ENCODE results near the gene SNAI1. TPM values are rescaled to one million over a fixed set of nuclear protein-coding genes. Genes with fewer than 3 reads are reported as not detected.

Gene SNAI1
- total RNA-seq (3.7 TPM), polyA plus RNA-seq (ENCODE audit: insufficient read depth, low read depth, low replicate concordance) (4.5 TPM)
- long read RNA-seq, donor 1, partial matches to known transcripts = 8 of 9 reads
- long read RNA-seq, donor 1, other reads (novel, unspliced or antisense) = 0 of 9 reads
- long read RNA-seq, donor 2, partial matches to known transcripts = 0 of 4 reads
- long read RNA-seq, donor 2, other reads (novel, unspliced or antisense) = 0 of 4 reads
- long read RNA-seq, donor 3 = 0 reads
- long read RNA-seq, donor 4, partial matches to known transcripts = 0 of 1 reads
- long read RNA-seq, donor 4, other reads (novel, unspliced or antisense) = 0 of 1 reads
- long read RNA-seq, donor 5 = 0 reads
- long read RNA-seq, donor 6 = 0 reads
- long read RNA-seq, donor 7, partial matches to known transcripts = 0 of 2 reads
- long read RNA-seq, donor 7, other reads (novel, unspliced or antisense) = 1 of 2 reads
- long read RNA-seq, donor 8, partial matches to known transcripts = 12 of 14 reads
- long read RNA-seq, donor 8, other reads (novel, unspliced or antisense) = 0 of 14 reads
- long read RNA-seq, donor 9, transcript SNAI1-201 (3 exons, 1,686 nt) = major isoform, 5 of 5 reads
- long read RNA-seq, donor 9, partial matches to known transcripts = 0 of 5 reads
- long read RNA-seq, donor 9, other reads (novel, unspliced or antisense) = 0 of 5 reads
- long read RNA-seq, donor 10, partial matches to known transcripts = 0 of 4 reads
- long read RNA-seq, donor 10, other reads (novel, unspliced or antisense) = 0 of 4 reads

- intact Hi-C loops (cut with DNase I) = loop anchor here (5.0 kb wide), 1 partner anchor 85 kb away; no protein-coding TSS in a partner anchor
- Histone ChIP-seq H3K27me3 (ENCODE audit: control insufficient read depth, insufficient read depth, low read length) (no peaks in the 10 kb centered on the region), H3K27ac (ENCODE audit: low read depth in 2 of 2, low read length in 2 of 2) (peak within 1 kb of the TSS; percentile 65 to 71), H3K4me1 (ENCODE audit: control insufficient read depth in 2 of 3, insufficient read depth in 2 of 3, low read depth in 1 of 3, low read length in 3 of 3) (peaks cover 0 to 7% (median 0%) of the 10 kb centered on the region in 3 donors), H3K9ac (ENCODE audit: low read length in 3 of 3) (peak within 1 kb of the TSS; percentile 56 to 76 (median 71)), H3K9me3 (ENCODE audit: control insufficient read depth in 2 of 3, insufficient read depth in 1 of 3, low read length in 3 of 3) (no peaks in the 10 kb centered on the region), H3K36me3 (ENCODE audit: control insufficient read depth in 2 of 3, insufficient read depth in 3 of 3, low read length in 3 of 3) (no peaks in the 10 kb centered on the region), H3K4me3 (ENCODE audit: low read length in 3 of 3) (peak within 1 kb of the TSS; percentile 59 to 70 (median 63))
- DNase-seq = peak; percentile 91 to 96 (median 94)
- TF ChIP-seq, protein P1, sequence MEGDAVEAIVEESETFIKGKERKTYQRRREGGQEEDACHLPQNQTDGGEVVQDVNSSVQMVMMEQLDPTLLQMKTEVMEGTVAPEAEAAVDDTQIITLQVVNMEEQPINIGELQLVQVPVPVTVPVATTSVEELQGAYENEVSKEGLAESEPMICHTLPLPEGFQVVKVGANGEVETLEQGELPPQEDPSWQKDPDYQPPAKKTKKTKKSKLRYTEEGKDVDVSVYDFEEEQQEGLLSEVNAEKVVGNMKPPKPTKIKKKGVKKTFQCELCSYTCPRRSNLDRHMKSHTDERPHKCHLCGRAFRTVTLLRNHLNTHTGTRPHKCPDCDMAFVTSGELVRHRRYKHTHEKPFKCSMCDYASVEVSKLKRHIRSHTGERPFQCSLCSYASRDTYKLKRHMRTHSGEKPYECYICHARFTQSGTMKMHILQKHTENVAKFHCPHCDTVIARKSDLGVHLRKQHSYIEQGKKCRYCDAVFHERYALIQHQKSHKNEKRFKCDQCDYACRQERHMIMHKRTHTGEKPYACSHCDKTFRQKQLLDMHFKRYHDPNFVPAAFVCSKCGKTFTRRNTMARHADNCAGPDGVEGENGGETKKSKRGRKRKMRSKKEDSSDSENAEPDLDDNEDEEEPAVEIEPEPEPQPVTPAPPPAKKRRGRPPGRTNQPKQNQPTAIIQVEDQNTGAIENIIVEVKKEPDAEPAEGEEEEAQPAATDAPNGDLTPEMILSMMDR (IDR thresholded peaks at IDR 0.05; ENCODE audit: borderline replicate concordance, extremely low read depth, insufficient read depth) = peak; percentile 4
- FAIRE-seq = no peak
Observed at GRCh38 chr20:49982346-49983122, at the start of gene SNAI1. TSS of gene SNAI1 (plus strand) at chr20:49982980. CDS start at chr20:49983060, 80 bp downstream.

DNA sequence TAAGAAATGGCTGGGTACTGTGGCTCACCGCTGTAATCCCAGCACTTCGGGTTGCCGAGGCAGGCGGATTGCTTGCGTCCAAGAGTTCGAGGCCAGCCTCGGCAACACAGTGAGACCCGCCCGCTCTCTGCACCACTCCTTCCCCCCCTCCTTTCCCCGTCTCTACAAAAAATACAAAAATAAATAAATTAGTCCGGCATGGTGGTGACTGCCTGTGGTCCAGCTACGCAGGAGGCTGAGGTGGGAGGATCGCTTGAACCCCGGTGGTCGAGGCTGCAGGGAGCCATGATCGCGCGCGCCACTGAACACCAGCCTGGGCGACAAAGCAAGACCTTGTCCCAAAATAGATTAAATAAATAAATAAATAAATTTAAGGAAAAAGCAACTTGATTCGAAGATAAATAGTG lies 47.0 kb upstream of the SNAI1 start:
- TF ChIP-seq, protein P1 (IDR thresholded peaks at IDR 0.05; ENCODE audit: borderline replicate concordance, extremely low read depth, insufficient read depth) = no peak
- Histone ChIP-seq H3K27ac (ENCODE audit: low read depth in 2 of 2, low read length in 2 of 2) (peak overlapping the region; percentile 51 to 78), H3K36me3 (ENCODE audit: control insufficient read depth in 2 of 3, insufficient read depth in 3 of 3, low read length in 3 of 3) (peaks cover 0 to 3% (median 0%) of the 10 kb centered on the region in 3 donors), H3K27me3 (ENCODE audit: control insufficient read depth, insufficient read depth, low read length) (no peaks in the 10 kb centered on the region), H3K9me3 (ENCODE audit: control insufficient read depth in 2 of 3, insufficient read depth in 1 of 3, low read length in 3 of 3) (no peaks in the 10 kb centered on the region), H3K4me3 (ENCODE audit: low read length in 3 of 3) (peak overlapping the region; percentile 60 to 98 (median 69)), H3K4me1 (ENCODE audit: control insufficient read depth in 2 of 3, insufficient read depth in 2 of 3, low read depth in 1 of 3, low read length in 3 of 3) (peaks cover 0 to 24% (median 7%) of the 10 kb centered on the region in 3 donors), H3K9ac (ENCODE audit: low read length in 3 of 3) (peak overlapping the region; percentile 13 to 47 (median 46))
- no peak for FAIRE-seq
- peak in 1 of 5 donors; percentile 85 for DNase-seq
- intact Hi-C loops (cut with DNase I) = no loop called here

GRCh38 chr20:49936153-49937026 lies 46.4 kb upstream of the SNAI1 start, which contains the start of gene RNF114:
TSS of gene RNF114 (plus strand) at chr20:49936397. CDS start at chr20:49936413, 16 bp downstream.
- FAIRE-seq = no peak

More at GRCh38 chr20:49936153-49937026, 46.4 kb upstream of the SNAI1 start, which contains the start of gene RNF114:
- no peaks in the 10 kb centered on the region for H3K9me3 ChIP-seq (ENCODE audit: control insufficient read depth in 2 of 3, insufficient read depth in 1 of 3, low read length in 3 of 3)
- TF ChIP-seq, protein P1 (IDR thresholded peaks at IDR 0.05; ENCODE audit: borderline replicate concordance, extremely low read depth, insufficient read depth) = no peak
- H3K36me3 ChIP-seq (ENCODE audit: control insufficient read depth in 2 of 3, insufficient read depth in 3 of 3, low read length in 3 of 3) = peaks cover 0 to 8% (median 2%) of the 10 kb centered on the region in 3 donors
- peaks cover 0 to 24% (median 7%) of the 10 kb centered on the region in 3 donors for H3K4me1 ChIP-seq (ENCODE audit: control insufficient read depth in 2 of 3, insufficient read depth in 2 of 3, low read depth in 1 of 3, low read length in 3 of 3)
- no peaks in the 10 kb centered on the region for H3K27me3 ChIP-seq (ENCODE audit: control insufficient read depth, insufficient read depth, low read length)
- peak within 1 kb of the TSS; percentile 31 to 98 (median 92) for H3K9ac ChIP-seq (ENCODE audit: low read length in 3 of 3)
- DNase-seq = peak; percentile 94 to 97 (median 96)
- peak within 1 kb of the TSS; percentile 77 to 98 (median 89) for H3K4me3 ChIP-seq (ENCODE audit: low read length in 3 of 3)
- peak within 1 kb of the TSS; percentile 88 to 93 for H3K27ac ChIP-seq (ENCODE audit: low read depth in 2 of 2, low read length in 2 of 2)
- intact Hi-C loops (cut with DNase I) = no loop called here
